HG03097 (cell line): ENCODE results near the gene URB1.
"Not testable (repeated sequence)": the region's sequence is repeated elsewhere in the genome, so short reads cannot be mapped to it uniquely, and the experiment has no call there.

Experiments
- ATAC-seq: cut with Tn5 transposase; IDR thresholded peaks from one replicate; pipeline ENCODE4 v1.9.1; 2021; ENCODE audit not compliant: unreplicated experiment, low FRiP score

Gene URB1

DNA sequence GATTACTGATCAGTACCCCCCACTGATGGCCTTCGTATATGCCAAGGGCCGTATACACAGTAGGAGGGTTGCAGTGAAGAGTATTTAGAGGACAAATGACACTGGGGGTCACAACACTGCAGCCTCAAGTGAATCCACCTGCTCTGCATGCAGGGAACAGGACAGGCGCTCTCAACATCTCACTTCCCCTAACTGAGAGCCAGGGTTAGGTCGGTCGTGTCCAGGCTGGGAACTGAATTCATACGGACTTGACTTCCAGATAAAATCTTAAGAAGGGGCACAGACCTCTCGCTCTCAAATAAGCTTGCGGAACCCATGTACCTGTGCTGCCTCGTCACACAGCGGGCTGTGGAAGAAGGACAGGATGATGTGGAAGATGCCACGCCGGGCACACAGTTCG lies 71.3 kb downstream of the URB1 start:
- ATAC-seq = no peak

DNA sequence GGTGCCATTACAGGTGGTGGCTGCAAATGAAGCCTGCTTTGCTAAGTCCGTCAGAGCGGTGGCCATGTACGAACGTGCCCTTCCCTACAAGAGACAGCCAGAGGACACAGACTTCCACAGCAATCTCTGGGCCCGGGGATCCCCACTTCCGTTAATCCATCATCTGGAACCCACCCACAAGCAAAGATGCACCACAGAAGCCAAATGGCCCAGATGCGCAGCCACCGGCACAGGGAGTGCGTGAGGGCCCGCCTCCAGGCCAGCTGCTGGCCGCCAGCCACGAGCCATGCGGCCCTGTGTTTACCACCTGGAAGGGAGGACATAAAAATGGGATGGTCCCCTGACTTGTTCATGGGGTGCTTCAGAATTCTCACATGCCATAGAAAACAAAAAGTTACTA lies 72.1 kb downstream of the URB1 start:
- ATAC-seq = no peak

DNA sequence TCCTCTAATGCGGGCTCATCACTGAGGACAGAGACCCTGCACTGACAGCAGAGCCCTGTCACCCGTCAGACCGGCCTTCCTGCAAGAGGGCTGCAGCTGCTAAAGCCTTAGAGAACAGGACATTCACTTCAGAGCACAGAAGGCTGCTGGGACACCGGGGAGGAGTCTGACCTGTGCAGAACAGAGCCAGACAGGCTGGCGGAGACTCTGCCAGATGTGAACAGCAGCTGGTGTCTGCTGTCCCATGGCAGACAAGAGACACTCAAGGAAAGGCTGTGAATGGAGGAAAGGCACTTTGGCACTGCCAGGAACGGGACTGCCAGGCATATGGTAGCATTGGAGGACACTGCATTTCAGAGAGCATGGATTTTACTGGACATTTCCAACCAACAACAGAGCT lies 72.8 kb downstream of the URB1 start:
- ATAC-seq = no peak

DNA sequence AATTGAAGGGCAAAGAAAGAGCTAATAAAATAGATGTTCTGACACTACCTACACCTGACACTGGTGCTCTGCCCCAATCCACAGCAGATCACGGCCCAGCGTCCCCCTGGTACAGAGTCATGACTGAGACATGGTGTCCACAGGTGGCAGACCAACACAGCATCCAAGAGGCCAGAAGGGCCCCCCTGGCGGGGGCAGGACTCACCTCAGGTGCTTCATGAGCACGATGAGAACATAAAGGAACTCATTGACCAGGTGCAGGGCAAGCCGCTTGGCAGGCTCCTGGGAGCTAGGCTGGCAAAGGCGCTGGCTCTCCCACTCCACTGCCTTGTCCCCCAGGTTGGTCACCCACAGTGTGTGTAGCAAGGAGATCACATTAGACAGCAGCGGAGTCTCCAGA lies 73.8 kb downstream of the URB1 start:
- no peak for ATAC-seq

DNA sequence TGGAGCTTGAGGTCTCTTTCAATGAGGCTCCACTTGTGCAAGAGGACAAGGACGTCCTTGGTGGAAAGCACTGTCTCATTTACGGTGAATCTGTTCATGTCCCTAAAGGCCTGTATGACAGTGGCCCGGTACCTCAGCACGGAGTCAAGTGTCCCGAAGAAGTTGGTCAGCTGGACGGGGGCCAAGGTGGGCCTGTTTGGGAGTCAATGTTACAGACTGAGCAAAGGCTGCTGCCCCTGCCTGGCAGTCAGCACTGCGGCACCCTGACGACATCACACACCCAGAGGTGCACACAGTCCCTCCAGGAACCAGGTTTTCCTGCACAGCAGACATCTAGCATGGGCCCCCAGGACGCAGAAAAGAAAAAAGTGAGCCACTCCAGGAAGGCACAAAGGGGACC lies 75.1 kb downstream of the URB1 start:
- ATAC-seq = no peak

DNA sequence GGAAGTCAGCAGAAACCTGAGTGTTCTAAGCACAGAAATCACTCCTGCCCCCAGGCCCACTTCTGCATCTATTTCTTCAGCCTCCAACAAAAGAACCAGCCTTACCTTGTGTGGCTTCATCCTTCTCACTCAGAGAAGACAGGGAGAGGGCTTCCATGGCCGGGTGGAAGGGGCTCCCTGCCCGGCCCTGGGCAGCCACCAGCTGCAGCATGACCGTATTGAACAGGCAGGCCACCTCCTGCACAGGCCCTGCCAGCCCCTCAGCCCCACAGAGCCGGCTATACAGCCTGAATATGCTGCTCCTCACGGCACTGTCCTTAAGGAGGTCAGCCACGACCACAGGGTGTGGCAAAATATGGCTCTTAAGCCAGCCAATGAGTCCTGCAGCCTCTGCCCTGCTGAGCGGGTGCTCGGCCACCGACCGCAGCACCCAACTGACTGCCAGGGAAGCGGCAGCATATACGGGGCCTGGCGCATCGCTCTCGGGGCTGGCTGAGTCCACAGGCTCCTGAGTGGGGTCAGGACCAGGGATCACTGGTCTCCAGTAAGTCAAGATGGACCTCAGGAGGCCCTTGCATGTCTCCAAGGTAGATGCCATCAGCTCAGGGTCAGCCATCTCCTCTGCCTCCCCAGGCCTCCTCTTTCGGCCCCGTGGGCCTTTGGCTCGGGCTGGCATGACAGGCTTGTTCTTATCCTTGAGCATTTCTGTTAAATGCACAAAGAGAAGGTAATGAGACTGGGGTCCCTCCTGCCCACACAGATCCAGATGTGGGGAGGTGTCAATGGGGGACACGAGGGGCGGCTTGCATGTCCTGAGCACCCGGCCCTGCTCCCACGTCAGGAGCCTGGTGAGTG lies 76.2 kb downstream of the URB1 start:
- no peak for ATAC-seq

DNA sequence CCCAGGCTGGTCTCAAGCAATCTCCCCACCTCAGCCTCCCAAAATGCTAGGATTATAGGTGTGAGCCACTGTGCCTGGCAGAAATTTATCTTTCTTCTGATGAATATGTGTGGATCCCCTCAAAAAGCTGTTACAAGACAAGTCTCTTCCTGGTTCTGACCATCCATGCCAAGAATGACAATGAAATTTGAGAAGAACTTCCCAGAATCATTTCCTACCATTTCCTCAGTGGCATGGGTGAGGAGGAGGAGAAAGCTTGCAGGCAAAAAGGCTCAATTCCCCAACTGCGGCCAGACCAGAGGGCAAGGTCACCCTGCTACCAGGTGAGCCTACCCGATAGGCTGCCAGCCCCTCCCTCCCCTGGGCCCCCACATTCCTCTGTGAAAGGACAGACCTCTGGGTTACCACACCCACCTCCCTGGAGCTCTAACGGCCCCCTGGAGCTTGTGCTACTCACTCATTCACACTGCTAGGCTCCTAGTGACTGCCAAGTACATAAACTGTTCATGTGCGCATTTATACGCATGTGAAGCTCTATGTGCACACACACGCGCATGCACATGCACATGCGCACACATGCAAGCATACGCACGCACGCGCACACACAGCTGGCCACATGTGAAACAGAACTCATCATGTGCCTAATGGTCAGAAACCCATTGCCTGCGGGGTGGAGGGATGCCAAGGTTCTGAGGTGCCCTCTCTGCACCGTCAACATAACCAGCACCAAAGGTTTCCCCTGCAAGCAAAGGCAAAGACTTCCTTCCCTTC lies 77.1 kb downstream of the URB1 start:
- no peak for ATAC-seq

DNA sequence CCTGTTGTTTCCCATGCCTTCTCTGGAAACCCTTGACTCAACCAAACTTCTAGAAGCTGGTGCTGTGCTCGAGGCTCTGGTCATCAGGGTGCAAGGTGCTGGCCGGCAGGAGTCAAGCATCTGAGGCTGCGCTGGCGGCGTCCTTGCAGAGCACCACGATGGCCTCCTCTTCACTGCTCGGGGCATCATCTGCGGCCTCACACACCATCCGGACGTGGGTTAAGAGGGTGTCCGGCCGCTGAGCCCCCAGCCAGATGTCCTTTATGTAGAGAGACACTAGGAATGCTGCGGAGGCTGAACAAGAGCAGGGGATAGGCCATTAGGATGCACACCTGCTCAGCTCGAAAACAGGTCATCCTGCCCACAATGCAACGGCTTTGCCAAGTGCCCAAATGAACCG lies 78.0 kb downstream of the URB1 start:
- ATAC-seq = no peak

DNA sequence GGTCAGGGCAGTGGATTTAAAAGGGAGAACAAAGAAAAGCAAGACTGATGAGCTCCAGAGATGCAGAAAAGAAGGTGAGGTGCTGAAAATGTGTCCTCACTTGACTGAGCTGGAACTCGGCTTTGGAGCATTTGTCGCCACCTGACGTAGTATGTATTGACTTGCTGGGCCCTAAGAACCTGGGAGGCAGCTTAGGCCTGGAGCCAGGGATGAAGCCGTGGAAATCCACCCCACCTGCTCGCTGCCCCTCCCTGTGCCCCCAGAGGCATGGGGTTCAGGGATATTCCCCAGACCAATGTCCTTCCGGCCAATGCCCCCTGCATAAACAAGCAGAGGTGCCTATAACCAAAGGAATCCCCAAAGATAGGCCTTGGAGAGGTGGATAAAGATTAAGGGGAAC lies 79.8 kb downstream of the URB1 start:
- ATAC-seq = no peak

DNA sequence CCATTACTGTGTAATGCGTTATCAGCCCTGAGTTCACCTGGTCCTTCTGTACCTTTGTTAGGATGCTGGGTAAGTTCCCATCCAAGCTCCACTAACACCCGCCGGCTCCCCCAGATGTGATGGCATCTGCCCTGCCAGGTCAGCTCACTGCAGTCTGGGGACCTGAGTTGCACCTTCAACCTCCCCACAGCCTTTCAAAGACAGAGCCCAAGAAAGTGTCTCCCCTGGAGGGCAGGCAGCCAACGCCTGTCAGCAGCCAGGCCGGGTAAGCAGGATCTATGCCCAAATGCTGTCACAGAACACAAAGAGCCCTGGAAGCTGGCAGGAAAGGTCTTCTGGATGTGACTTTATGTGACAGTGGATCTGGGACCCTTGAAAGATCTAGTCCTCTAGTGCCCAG lies 80.5 kb downstream of the URB1 start:
- no peak for ATAC-seq

DNA sequence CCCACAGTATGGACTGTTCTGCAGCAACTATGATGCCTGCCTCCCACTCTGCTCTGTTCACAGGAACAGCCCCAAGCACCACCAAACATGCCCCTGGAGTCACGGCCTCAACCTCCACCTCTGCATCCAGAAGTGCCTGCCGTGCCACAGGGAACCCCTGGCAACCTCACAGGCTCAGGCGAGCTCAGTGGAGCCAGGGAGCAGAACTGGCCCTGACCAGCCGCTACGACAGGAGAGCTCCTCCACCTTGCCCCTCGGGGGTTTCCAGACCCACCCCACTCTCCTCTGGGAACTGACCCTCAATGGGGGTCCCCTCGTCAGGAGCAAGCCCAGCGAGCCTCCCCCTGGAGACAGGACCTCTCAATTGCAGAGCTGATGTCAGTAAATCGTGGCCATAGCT lies 81.2 kb downstream of the URB1 start:
- no peak for ATAC-seq

DNA sequence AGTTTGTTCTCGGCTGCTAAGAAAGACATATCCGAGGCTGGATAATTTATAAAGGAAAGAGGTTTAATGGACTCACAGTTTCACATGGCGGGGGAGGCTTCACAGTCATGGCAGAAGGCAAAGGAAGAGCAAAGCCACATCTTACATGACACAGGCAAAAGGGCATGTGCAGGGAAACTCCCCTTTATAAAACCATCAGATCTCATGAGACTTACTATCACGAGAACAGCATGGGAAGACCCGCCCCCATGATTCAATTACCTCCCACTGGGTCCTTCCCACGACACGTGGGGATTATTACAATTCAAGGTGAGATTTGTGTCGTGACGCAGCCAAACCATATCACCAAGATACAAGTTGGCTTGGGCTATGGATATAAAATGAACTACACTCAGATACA lies 81.8 kb downstream of the URB1 start:
- not testable (repeated sequence) for ATAC-seq

DNA sequence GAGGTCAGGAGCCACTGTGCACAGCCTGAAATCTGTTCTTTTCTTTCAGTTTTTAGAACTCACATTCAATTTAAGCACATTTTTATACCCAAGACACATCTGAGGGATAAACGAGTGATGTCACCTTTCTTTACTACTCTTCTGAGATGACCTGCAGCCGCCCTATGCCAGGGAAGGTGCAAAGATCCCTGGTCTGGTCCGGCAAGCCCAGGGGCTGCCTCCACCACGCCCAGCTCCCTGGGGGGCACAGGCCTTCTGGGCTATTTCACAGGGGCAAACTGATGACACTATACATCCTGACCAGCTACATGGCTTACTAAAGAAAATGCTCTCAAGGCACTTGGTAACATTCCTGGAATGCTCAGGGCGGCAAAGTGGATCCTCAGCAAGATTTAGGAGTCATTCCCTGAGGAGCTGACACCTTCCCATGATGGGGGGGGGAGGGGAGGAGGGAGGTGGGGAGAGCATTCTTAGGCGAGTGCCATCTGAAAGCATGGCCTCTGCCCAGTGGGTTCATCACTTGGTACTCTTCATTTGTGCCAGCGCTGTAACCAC lies 82.8 kb downstream of the URB1 start:
- ATAC-seq = no peak

DNA sequence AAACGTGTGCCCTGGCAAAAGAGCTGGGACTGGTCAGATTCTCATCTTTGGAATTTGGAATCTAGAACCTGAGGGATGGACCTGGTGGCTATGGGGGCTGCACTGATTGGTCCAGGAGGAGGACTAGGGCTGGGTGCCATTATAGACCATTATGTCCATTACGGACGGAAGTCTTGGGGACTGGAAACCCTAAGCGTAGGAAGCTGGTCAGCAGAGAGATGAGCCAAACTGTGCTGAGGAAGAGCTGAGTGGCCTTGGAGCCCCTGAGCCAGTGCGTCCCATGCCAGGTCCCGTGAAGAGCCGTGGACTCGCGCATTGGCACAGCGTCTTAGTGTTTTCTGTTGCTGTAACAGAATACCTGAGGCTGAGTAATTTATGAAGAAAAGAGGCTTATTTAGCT lies 84.1 kb downstream of the URB1 start:
- ATAC-seq = no peak

DNA sequence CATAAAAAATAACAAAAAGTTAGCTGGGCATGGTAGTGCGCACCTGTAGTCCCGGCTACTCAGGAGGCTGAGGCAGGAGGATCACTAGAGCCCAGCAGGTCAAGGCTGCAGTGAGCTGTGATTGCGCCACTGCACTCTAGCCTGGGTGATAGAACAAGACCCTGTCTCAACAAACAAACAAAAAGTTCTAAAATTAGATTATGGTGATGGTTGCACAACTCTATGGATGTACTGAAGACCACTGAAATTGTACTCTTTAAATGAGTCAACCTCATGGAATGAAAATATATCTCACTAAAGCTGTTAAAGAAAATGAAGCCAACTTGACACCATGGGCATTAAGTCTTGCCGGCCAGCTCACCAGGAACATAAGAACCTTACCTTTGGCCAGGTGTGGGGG lies 85.1 kb downstream of the URB1 start:
- ATAC-seq = no peak

DNA sequence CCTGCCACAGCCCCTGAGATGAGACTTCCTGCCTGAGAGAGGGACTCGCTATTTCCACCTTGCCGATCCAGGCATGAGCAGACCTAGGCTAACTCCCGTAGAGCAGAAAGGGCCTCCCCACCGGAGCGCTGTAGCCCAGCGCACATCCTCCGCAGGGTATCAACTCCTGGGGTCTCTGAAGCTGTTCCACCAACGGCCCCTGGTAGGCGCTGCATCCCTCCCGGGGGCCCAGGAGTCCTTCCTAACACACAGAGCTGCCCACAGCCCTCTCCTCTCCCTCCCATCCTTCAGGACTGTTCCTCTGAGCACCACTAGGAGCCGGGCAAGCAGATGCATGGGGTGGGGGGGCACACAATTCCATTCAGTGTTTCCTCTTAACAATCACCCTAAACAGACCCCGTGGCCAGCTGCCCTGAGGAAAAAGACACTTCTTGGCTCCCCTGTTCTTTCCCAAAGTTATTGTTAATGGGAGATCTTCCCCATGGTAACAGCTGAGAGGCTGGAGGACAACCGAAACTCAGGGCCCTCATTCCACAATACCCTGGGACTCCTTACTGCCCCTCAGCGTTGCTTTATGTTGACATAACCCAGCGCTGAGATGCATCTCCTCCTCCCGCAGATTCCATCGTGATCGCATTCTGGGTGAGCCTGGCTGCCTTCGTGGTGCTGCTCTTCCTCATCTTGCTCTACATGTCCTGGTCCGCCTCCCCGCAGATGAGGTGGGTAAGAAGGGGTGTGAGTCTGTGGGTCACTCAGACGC lies 86.6 kb downstream of the URB1 start:
- no peak for ATAC-seq

DNA sequence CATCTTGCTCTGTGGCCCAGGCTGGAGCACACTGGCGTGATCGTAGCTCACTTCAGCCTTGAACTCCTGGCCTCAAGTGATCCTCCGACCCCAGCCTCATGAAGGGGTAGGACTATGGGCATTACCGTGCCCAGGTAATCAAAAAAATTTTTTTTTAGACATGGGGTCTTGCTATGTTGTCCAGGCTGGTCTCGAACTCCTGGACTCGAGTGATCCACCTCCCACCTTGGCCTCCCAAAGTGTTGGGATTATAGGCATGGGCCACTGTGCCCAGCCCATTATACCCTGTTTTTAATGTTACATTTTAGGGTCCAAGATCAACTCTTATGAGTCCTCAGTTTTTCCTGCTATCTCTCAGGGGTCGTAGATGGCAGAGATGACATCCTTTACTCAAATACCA lies 87.8 kb downstream of the URB1 start:
- no peak for ATAC-seq

DNA sequence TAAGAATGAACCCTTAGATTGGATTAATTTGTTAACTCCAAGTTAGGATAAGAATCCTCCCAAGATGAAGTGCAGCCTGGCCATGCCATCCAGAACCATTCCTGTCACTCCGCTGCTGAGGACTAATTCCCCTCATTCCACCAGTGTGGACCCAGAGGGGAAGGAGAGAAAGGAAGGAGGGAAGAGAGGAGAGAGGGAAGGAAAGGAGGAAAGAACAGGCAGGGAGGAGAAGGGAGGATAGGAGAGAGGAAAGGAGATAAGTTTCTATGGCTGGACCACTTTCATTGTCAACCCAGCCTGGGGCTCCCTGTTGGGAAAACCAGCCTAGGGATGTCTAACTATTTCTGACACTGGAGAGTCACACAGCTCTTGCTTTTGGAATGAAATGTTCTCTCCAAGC lies 89.4 kb downstream of the URB1 start:
- no peak for ATAC-seq

DNA sequence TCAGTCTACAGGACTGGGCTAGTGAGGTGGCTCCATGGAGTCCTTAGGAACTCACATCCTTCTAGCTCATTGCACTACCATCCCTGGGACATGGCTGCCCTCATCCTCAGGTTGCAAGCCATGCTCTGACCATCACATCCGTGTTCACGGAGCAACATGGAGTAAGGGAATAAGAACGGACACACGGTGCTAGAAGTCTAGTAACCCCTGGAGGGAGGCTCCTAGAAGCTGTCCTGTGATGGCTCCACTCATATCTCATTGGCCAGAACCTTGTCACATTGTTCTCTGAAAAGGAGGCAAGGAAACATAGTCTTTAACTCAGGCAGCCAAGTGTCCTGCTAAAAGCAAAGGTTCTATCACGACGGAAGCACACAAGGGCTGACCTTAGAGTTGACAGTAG lies 90.3 kb downstream of the URB1 start:
- ATAC-seq = no peak

DNA sequence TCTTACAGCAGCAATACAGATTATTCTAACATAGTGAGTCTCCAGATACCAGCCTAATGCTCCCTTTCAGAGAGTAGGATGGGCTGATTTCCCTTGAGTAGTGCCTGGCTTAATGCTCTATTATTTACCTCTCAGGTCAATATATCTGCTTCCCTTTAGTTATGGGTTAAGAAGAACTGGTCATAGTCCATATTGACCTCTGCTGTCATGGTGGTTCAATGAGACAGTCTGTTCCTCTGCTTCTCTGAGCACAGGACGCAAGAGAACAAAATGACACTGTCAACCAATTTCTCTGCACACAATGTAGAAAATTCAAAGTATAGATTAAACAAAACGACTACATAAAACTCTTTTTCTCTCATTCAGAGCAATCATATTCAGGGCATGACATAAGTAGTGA lies 91.2 kb downstream of the URB1 start:
- ATAC-seq = no peak

DNA sequence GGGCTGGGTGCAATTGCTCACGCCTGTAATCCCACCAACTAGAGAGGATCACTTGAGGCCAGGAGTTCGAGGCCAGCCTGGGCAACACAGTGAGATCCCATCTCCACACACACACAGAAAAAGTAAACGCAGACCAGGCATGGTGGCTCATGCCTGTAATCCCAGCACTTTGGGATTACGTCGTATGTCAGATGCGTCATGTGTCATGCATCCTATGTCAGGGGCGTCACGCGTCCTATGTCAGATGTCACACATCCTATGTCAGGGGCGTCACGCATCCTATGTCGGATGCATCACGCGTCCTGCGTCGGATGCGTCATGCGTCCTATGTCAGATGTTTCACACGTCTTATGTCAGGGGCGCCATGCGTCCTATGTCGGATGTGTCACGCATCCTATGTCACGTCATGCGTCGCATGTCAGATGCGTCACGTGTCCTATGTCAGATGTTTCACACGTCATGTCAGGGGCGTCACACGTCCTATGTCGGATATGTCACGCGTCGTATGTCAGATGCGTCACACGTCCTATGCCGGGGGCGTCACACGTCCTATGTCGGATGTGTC lies 92.6 kb downstream of the URB1 start:
- ATAC-seq = no peak
